ENCODE data around the gene LIPK.

- no peak for TF ChIP-seq CTCF (IDR thresholded peaks at IDR 0.05)
- no peak for TF ChIP-seq POLR2A (IDR thresholded peaks at IDR 0.05)
Observed at GRCh38 chr10:88680958-88681357, 25.1 kb upstream of the LIPK start.
